Keratinocyte (primary cell): Measurements from ENCODE around the gene PTPRZ1.

Experiments
- CTCF ChIP-seq, 3 experiments: IDR thresholded peaks in 1 of 3; conservative IDR thresholded peaks in 1 of 3; optimal IDR thresholded peaks in 1 of 3; 2 replicates in 2 of 3; 3 replicates in 1 of 3; pipeline versions ENCODE3 to v1.5.1; 2011; ENCODE audit warnings: low read length in 3 of 3, mild to moderate bottlenecking in 3 of 3, moderate library complexity in 2 of 3, control low read depth in 1 of 3, inconsistent platforms in 1 of 3; ENCODE audit not compliant: insufficient read depth in 2 of 3; ENCODE audit errors: extremely low read depth in 1 of 3
- EZH2 ChIP-seq: IDR thresholded peaks from one replicate; pipeline ENCODE4 v1.6.1; 2012; ENCODE audit warnings: inconsistent platforms, mild to moderate bottlenecking, low read length, moderate library complexity

GRCh38 chr7:121874298-121874697 lies 1.3 kb downstream of the PTPRZ1 start:
- TF ChIP-seq CTCF (optimal IDR thresholded peaks at IDR 0.05 in 1 of 3, IDR thresholded peaks at IDR 0.05 in 1 of 3, conservative IDR thresholded peaks at IDR 0.05 in 1 of 3; ENCODE audit: extremely low read depth in 1 of 3, insufficient read depth in 2 of 3, low read length in 3 of 3) (no peak), EZH2 (no peak)
